HG03159 (cell line): ENCODE results near the gene TMEM190.

Source experiments
- ATAC-seq: cut with Tn5 transposase; IDR thresholded peaks from one replicate; pipeline ENCODE4 v1.9.1; 2021; ENCODE audit warnings: mild to moderate bottlenecking, moderate library complexity; ENCODE audit not compliant: unreplicated experiment

The TMEM190 gene

GRCh38 chr19:55350620-55351315, 25.9 kb upstream of the TMEM190 start:
- no peak for ATAC-seq

GRCh38 chr19:55352040-55352439, 24.6 kb upstream of the TMEM190 start:
- ATAC-seq = no peak

GRCh38 chr19:55352549-55353145, 24.0 kb upstream of the TMEM190 start:
- ATAC-seq = no peak

GRCh38 chr19:55353356-55353802, 23.2 kb upstream of the TMEM190 start:
- ATAC-seq = no peak

GRCh38 chr19:55353803-55354697, 22.6 kb upstream of the TMEM190 start:
- ATAC-seq = no peak

- ATAC-seq = no peak
These were observed 21.9 kb upstream of the TMEM190 start, which contains the start of gene COX6B2 for GRCh38 chr19:55354698-55355212. TSS of gene COX6B2 (minus strand) at chr19:55354719. CDS start at chr19:55354521, 198 bp downstream.

- no peak for ATAC-seq
These were observed 21.3 kb upstream of the TMEM190 start for GRCh38 chr19:55355213-55355821.

- ATAC-seq = no peak
These were observed 18.1 kb upstream of the TMEM190 start for GRCh38 chr19:55358493-55358892.

- ATAC-seq = no peak
These were observed 17.4 kb upstream of the TMEM190 start for GRCh38 chr19:55358943-55359908.

GRCh38 chr19:55360902-55361301, 15.7 kb upstream of the TMEM190 start:
- ATAC-seq = no peak

- no peak for ATAC-seq
These were observed 14.2 kb upstream of the TMEM190 start for GRCh38 chr19:55362174-55362989.

GRCh38 chr19:55362990-55363716, 13.5 kb upstream of the TMEM190 start, which contains the start of gene GARIN5B:
TSS of gene GARIN5B (minus strand) at chr19:55363260. CDS start at chr19:55363066, 194 bp downstream.
- no peak for ATAC-seq

- no peak for ATAC-seq
These were observed 11.4 kb upstream of the TMEM190 start for GRCh38 chr19:55365245-55365644.

GRCh38 chr19:55365964-55366363, 10.7 kb upstream of the TMEM190 start:
- ATAC-seq = no peak

- no peak for ATAC-seq
These were observed 9.8 kb upstream of the TMEM190 start for GRCh38 chr19:55366790-55367189.

- no peak for ATAC-seq
These were observed 8.5 kb upstream of the TMEM190 start for GRCh38 chr19:55368106-55368505.

GRCh38 chr19:55368701-55369563, 7.7 kb upstream of the TMEM190 start:
- no peak for ATAC-seq
